Measurements from ENCODE around the gene DOK5.
"Not testable (repeated sequence)": the region's sequence is repeated elsewhere in the genome, so short reads cannot be mapped to it uniquely, and the experiment has no call there.

Gene DOK5

DNA sequence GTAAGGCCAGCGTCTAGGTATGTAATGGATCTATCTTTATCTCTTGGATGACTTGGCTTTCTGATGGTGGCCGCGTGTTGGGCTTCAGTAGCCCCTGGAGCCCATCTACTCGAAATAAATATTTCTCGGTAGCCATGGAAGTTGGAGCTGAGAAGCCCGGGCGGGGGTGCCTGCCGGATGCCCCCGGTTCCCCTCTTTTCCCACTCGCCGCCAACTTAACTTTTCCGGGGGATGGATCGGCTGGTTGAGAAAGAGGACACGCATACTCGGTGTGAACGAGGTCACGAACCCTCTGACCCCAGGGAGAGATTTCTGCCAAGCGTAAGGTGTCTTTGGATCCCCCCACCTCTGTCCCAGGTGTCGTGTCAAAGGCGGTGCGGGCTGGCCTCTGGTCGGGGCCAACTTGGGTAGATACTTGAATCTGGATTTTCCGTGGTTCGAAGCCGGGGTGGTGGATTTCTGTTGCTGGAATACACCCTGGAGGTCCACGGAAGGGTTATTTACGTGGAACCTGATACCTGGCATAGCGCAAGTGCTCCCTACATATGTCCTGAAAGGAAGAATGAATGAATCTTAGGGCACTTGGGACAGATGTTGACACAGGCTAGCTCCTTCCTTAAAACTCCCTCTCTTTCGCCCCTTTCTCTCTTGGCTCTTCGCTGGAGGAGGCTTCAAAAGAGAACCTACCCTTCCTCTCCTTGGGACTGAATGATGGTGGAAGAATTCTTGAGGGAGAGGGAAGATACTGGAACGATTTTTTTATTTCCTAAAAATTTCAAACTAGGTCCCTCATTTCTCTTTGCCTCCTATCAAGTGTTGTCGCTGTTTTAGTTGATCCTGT is 996 bp downstream of the DOK5 start:
- DNase-seq (ENCODE audit: low read depth), result no peak
- peak overlapping the region; percentile 75 for H3K4me3 ChIP-seq (replicated peaks; ENCODE audit: low read depth, low read length)
- TF ChIP-seq CTCF (IDR thresholded peaks at IDR 0.05; ENCODE audit: low read length, missing control alignments), result no peak

- peak overlapping the region; percentile 75 for H3K4me3 ChIP-seq (replicated peaks; ENCODE audit: low read depth, low read length)
- DNase-seq (ENCODE audit: low read depth), result no peak
- TF ChIP-seq CTCF (IDR thresholded peaks at IDR 0.05; ENCODE audit: low read length, missing control alignments), result no peak
Measured at GRCh38 chr20:54477191-54477955, 2.0 kb downstream of the DOK5 start.

DNA sequence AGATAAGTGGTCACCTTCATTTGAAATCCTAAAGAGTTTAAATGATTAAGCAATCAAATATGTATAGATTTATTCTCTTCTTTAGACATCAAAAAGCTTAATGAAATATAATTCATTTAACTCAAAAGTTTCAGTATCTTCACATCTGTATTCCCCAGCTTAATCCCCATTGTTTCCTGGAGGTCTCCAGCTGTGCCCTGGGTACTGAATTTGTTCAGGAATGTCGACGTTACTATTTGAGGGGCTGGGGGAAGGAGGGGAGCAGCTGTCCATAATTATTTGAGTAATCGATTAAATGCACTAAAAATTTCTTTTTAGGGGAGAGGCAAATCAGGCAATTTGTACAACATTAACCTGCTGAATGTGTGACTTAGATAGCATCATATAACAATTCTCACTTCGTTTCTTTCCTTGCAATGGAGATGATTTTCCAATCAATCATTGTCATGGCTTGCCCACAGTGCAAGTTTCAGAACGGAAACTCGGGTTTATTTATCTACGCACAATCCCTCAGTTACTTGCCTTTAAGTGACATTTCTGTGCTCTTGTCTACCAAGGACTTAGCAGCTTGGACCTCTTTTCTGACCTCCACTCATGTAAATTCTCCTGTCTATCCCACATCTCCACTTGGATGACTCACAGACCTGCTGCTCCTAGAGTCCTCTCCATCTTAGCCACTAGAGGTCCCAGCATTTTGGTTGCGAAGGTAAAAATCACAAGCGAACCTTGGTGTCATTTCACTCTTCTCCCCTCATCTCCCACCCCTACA is 3.9 kb downstream of the DOK5 start:
- DNase-seq (ENCODE audit: low read depth), result no peak
- no peak overlapping the region for H3K4me3 ChIP-seq (replicated peaks; ENCODE audit: low read depth, low read length)
- TF ChIP-seq CTCF (IDR thresholded peaks at IDR 0.05; ENCODE audit: low read length, missing control alignments), result peak; percentile 40

GRCh38 chr20:54479937-54480336 is 4.5 kb downstream of the DOK5 start:
- not testable (repeated sequence) for H3K4me3 ChIP-seq (replicated peaks; ENCODE audit: low read depth, low read length); DNase-seq (ENCODE audit: low read depth)

- DNase-seq (ENCODE audit: low read depth), result no peak
- no peak overlapping the region for H3K4me3 ChIP-seq (replicated peaks; ENCODE audit: low read depth, low read length)
- no peak for TF ChIP-seq CTCF (IDR thresholded peaks at IDR 0.05; ENCODE audit: low read length, missing control alignments)
Measured at GRCh38 chr20:54481442-54481841, 6.0 kb downstream of the DOK5 start.

DNA sequence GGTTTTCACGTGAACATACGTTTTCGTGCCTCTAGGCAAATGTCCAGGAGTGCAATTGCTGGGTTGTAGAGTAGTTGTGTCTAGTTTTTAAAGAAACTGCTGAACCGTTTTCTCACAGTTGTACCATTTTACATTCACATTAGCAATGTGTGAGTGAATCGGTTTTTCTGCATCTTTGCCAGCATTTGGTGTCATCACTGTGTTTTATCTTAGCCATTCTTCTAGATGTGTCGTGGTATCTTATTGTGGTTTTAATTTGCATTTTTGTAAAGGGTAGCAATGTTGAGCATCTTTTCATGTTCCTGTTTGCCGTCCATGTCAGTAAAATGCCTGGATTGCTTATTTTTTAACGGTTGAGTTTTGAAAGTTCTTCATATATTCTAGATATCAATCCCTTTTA is 10.2 kb downstream of the DOK5 start:
- TF ChIP-seq CTCF (IDR thresholded peaks at IDR 0.05; ENCODE audit: low read length, missing control alignments), result no peak
- no peak for DNase-seq (ENCODE audit: low read depth)
- no peak overlapping the region for H3K4me3 ChIP-seq (replicated peaks; ENCODE audit: low read depth, low read length)

DNA sequence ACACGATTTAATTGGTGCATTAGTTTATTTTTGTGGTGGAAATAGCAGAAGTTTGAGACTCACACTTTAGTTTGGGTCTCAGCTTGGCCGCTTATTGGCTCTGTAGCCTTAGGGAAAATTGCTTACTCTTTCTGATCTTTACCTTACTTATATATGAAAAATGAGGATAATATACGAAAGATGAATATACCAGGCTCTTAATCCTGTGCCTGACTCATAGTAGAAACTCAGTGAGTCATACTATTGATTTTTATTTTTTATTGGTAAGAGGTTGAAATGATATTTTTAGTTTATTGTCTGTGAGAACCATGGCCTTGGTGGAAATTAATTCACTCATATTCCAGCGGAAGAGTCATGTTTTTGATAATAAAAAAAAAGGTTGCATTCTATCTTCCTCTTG is 11.2 kb downstream of the DOK5 start:
- TF ChIP-seq CTCF (IDR thresholded peaks at IDR 0.05; ENCODE audit: low read length, missing control alignments), result no peak
- no peak overlapping the region for H3K4me3 ChIP-seq (replicated peaks; ENCODE audit: low read depth, low read length)
- DNase-seq (ENCODE audit: low read depth), result no peak
